ENCODE results near the gene MST1R.

Gene MST1R

DNA sequence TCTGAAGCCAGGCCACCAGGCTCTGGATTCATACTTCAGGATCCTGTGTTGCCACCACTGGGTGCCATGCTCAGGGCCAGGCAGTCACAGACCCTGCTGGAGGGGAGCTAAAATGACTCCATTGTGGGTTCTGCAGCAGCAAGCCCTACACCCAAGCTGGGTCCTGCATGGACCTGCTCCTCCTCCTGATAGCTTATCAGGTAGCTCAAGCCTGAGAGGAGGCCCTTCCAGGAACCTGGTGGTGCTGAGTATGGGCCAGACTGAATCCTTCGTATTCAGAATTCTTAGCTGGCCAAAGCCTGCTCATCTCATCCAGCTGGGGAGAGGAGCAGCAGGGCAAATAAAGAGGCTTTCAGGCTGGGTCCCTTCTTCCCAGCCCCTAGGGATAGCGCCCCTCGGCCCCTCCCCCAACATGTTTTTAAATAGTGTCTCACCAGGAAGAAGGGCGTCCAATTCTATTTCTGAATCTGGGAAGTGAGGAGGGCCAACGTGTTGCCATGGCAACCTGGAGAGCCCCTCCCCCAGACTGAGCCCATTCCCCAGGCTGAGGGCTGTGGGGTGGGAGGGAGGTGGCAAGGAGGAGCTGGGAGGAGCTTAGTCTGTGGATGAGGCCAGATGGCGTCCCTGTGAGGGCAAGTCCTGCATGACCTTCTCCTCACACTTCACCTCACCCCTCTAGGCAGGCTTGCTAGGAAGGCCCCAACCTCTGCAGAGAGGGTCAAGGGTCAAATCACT lies 22.9 kb downstream of the MST1R start:
- ChIA-PET CTCF (interaction anchor here (1.1 kb wide), 1 partner anchor 42 kb away, joined by 3 read pairs; no protein-coding TSS in a partner anchor), POLR2A (ENCODE audit: low non-redundant PET) (interaction anchor here (0.6 kb wide), 1 partner anchor 107 kb away, joined by 7 read pairs; no protein-coding TSS in a partner anchor)
- TF ChIP-seq, protein P1, sequence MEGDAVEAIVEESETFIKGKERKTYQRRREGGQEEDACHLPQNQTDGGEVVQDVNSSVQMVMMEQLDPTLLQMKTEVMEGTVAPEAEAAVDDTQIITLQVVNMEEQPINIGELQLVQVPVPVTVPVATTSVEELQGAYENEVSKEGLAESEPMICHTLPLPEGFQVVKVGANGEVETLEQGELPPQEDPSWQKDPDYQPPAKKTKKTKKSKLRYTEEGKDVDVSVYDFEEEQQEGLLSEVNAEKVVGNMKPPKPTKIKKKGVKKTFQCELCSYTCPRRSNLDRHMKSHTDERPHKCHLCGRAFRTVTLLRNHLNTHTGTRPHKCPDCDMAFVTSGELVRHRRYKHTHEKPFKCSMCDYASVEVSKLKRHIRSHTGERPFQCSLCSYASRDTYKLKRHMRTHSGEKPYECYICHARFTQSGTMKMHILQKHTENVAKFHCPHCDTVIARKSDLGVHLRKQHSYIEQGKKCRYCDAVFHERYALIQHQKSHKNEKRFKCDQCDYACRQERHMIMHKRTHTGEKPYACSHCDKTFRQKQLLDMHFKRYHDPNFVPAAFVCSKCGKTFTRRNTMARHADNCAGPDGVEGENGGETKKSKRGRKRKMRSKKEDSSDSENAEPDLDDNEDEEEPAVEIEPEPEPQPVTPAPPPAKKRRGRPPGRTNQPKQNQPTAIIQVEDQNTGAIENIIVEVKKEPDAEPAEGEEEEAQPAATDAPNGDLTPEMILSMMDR (conservative IDR thresholded peaks at IDR 0.05; ENCODE audit: low read depth): no peak
- no peak for DNase-seq (ENCODE audit: low spot score)
- no peak overlapping the region for H3K27ac ChIP-seq

GRCh38 chr3:49879721-49880120 lies 24.0 kb downstream of the MST1R start:
- TF ChIP-seq, protein P1 (conservative IDR thresholded peaks at IDR 0.05; ENCODE audit: low read depth): no peak
- DNase-seq (ENCODE audit: low spot score): no peak
- CTCF ChIA-PET: interaction anchor here (0.6 kb wide), 1 partner anchor 21 kb away, joined by 3 read pairs; no protein-coding TSS in a partner anchor
- POLR2A ChIA-PET (ENCODE audit: low non-redundant PET): no interaction called here
- H3K27ac ChIP-seq: no peak overlapping the region

DNA sequence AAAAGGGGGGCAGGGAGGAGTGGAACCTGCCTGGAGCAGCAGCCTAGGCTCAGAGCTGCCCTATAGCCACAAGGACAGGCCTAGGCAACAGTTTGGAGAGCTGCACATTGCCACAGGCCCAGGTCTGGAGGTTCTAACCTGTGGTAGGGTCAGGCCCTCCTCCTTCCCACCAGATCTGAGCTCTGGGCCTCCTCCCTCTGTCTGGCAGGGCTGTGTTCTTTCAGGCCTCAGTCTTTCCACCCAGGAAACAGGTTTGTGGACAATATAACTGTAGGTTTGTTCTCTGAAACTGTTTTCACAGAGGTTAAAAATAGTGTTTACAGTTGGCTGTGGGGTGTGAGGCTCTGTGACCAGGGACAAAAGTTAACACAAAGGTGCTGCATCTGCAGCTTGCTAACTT lies 25.0 kb downstream of the MST1R start:
- CTCF ChIA-PET: no interaction called here
- TF ChIP-seq, protein P1 (conservative IDR thresholded peaks at IDR 0.05; ENCODE audit: low read depth): no peak
- no peak for DNase-seq (ENCODE audit: low spot score)
- POLR2A ChIA-PET (ENCODE audit: low non-redundant PET): no interaction called here
- no peak overlapping the region for H3K27ac ChIP-seq

DNA sequence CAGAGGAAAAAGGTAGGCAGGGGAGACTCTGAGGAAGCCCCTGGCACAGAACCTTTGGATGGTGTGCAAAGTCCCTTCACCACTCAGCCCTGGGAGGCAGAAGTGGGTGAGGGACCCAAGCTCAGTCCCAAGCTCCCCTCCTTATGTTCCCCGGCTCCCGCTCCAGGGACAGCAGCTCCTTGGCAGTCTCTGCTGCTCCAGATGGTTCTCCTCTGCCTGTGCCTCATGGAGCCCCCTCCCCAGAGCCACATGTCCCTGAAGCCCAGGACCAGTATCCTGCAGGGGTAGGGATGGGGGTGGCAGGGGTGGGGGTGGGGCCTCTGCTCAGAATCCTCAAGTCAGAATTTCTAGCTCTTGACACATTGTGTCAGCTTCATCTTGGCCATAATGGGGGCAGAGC lies 26.0 kb downstream of the MST1R start:
- TF ChIP-seq, protein P1 (conservative IDR thresholded peaks at IDR 0.05; ENCODE audit: low read depth): no peak
- ChIA-PET CTCF (no interaction called here), POLR2A (ENCODE audit: low non-redundant PET) (no interaction called here)
- H3K27ac ChIP-seq: no peak overlapping the region; the same call in 1 of the 2 replicates
- no peak for DNase-seq (ENCODE audit: low spot score)

DNA sequence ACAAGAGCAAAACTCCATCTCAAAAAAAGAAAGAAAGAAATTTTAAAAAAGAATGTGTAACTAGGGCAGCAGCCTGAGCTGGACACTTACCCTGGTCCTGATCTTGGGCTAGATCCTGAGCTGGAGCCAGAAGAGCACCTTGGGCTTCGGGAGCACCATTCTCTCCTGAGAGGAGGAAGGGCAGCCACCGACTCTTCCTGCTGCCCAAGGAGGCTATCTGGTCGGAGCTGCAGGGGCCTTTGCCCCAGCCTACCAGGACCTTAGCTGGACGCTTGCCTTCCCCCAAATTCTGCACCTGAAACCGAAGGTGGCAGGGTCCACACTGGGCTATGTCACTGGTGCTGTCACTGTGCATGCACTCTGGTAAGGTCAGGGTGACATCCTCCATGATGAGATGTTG lies 27.1 kb downstream of the MST1R start:
- ChIA-PET CTCF (no interaction called here), POLR2A (ENCODE audit: low non-redundant PET) (no interaction called here)
- H3K27ac ChIP-seq: no peak overlapping the region
- TF ChIP-seq, protein P1 (conservative IDR thresholded peaks at IDR 0.05; ENCODE audit: low read depth): no peak
- no peak for DNase-seq (ENCODE audit: low spot score)

DNA sequence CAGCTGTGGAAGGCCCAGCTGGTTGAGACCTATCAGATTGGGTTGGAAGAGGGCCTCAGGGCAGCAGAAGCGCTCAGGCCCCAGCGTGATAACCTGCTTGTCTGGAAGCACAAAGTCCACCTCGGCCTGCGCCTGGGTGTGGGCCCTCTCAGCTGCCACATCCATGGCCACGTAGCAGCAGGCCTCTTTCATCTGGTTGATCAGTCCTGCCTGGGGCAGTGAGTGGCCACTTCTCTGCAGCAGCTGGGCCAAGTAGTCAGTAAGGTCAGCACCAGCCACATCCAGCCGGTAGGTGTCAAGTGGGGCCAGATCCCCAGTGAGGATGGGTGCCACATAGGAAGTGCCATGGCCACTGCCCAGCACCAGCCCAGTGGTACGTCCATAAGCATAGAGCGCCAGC lies 30.1 kb downstream of the MST1R start:
- no peak overlapping the region for H3K27ac ChIP-seq
- CTCF ChIA-PET: no interaction called here
- DNase-seq (ENCODE audit: low spot score): no peak
- TF ChIP-seq, protein P1 (conservative IDR thresholded peaks at IDR 0.05; ENCODE audit: low read depth): no peak
- POLR2A ChIA-PET (ENCODE audit: low non-redundant PET): no interaction called here
